Activated gamma-delta T cell treated with Interleukin-2 at 50 U/mL for 16 hours (primary cell): ENCODE results near the gene MTHFR.

Experiments
- DNase-seq: peaks from one replicate; pipeline ENCODE4 v3.0.0-alpha.2; 2020

Gene MTHFR

DNA sequence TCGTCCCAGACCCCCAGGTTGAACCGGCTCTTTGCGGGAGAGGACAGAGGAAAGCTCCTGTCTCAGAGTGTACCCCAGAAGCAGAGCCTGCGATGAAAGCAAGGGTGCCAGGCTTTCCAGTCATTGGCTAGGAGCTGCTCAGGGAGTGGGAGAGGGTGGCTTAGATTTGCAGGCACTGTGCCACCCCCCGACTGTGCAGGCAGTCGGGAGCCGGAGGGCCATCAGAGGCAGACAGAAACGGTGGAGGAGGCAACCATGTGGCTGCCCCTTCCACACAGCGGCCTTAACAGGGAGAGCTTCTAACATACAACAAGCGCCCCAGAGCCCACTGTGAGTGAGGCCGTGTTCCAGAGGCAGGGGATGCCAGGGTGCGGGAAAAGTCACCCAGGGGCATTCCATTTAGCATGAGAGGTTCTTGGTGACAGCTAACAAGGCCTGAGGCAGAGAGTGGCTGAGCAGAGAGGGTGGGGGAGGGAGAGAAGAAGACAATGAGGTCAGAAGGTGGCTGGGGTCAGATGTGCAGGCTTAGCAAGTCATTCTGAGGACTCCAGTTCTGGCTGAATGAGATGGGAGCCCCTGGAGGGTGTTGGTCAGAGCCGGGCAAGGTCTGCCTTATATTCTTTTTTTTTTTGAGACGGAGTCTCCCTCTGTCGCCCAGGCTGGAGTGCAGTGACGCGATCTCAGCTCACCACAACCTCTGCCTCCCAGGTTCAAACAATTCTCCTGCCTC is 53.2 kb downstream of the MTHFR start:
- DNase-seq, result no peak

DNA sequence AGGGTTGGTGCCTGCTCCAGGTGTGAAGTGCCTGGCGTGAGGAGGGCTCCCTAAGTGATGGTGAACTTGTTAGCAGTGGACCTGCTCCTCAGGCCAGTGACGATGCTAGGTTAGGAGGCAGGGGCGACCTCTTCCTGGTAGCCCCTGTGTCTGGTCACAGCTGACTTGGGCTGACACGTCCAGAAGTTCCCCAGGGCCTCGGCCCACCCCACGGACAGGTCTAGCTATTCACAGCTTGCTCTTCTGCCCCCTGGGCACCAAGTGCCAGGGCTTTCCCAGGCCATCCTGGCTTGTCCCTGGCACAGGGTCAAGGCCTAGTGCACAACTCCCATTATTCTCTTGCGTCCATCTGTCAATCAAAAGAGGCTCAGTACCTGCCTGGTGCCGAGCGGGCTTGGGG is 54.7 kb downstream of the MTHFR start:
- no peak for DNase-seq

- no peak for DNase-seq
These were observed 55.8 kb downstream of the MTHFR start for GRCh38 chr1:11749996-11750395.

GRCh38 chr1:11749203-11749689 is 56.5 kb downstream of the MTHFR start:
- DNase-seq, result peak; percentile 40

- DNase-seq, result no peak
These were observed 57.2 kb downstream of the MTHFR start for GRCh38 chr1:11748294-11749202.

- DNase-seq, result no peak
These were observed 58.8 kb downstream of the MTHFR start for GRCh38 chr1:11746795-11747487.

GRCh38 chr1:11746092-11746491 is 59.7 kb downstream of the MTHFR start:
- DNase-seq, result no peak

- no peak for DNase-seq
These were observed 61.5 kb downstream of the MTHFR start for GRCh38 chr1:11744287-11744686.

GRCh38 chr1:11741919-11742558 is 63.7 kb downstream of the MTHFR start:
- DNase-seq, result no peak

GRCh38 chr1:11741482-11741881 is 64.3 kb downstream of the MTHFR start:
- no peak for DNase-seq

- DNase-seq, result peak; percentile 33
These were observed 65.2 kb downstream of the MTHFR start for GRCh38 chr1:11740258-11741192.

GRCh38 chr1:11738783-11739182 is 67.0 kb downstream of the MTHFR start:
- DNase-seq, result no peak

- no peak for DNase-seq
These were observed 67.7 kb downstream of the MTHFR start for GRCh38 chr1:11738096-11738495.

- no peak for DNase-seq
These were observed 68.8 kb downstream of the MTHFR start for GRCh38 chr1:11736746-11737639.

- peak; percentile 79 for DNase-seq
These were observed 69.7 kb downstream of the MTHFR start, which contains the start of gene AGTRAP for GRCh38 chr1:11735854-11736745. Gene AGTRAP (plus strand): TSS chr1:11736136. CDS start chr1:11736209, 73 bp downstream.
